ENCODE measurements around the gene TMX2.

DNA sequence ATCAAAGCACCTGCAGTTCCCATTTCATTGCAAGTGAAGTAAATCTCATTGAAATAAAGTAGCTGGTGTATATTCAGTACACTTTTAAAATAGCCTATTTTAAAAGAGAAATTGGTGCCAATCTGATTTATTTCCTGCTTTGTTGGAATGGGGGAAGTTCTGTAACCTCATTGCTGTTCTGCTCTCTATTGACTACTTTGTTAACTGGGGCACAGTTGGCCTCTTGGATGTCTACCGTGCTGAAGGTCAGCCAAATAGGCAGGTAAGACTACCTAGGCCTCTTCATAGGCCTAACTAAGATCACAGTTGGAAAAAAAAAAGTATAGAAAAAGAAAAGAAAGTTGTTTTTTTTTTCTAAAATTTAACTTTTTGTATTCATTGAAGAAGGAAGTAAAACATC lies 58.4 kb downstream of the TMX2 start:
- no peak for TF ChIP-seq EZH2 (IDR thresholded peaks at IDR 0.05)
- no peak for TF ChIP-seq POLR2AphosphoS5 (IDR thresholded peaks at IDR 0.05; ENCODE audit: borderline replicate concordance, low read depth, low read length)
